HEK293 (cell line): ENCODE measurements around the gene STX10.

Source experiments
- BCL11A ChIP-seq: fragments of 450-650 bp; formaldehyde crosslinking; IDR thresholded peaks from 2 replicates; pipeline ENCODE4 v1.5.1; 2016; ENCODE audit warnings: low read depth, missing biosample characterization, missing genetic modification characterization
- GLIS2 ChIP-seq: fragments of 450-650 bp; formaldehyde crosslinking; IDR thresholded peaks from 2 replicates; pipeline ENCODE4 v1.5.1; 2016; ENCODE audit warnings: missing biosample characterization, missing genetic modification characterization
- HOXC10 ChIP-seq: sonication (generic); formaldehyde crosslinking; IDR thresholded peaks from 2 replicates; pipeline ENCODE4 v1.8.1; 2023; ENCODE audit warnings: mild to moderate bottlenecking, missing genetic modification reagents
- KLF1 ChIP-seq: fragments of 450-650 bp; formaldehyde crosslinking; IDR thresholded peaks from 2 replicates; pipeline ENCODE4 v1.5.1; 2016; ENCODE audit warnings: missing biosample characterization, missing genetic modification characterization
- KLF16 ChIP-seq: fragments of 450-650 bp; formaldehyde crosslinking; IDR thresholded peaks from 2 replicates; pipeline ENCODE4 v1.5.1; 2017; ENCODE audit warnings: missing biosample characterization, missing genetic modification characterization
- KLF8 ChIP-seq: fragments of 450-650 bp; formaldehyde crosslinking; IDR thresholded peaks from 2 replicates; pipeline ENCODE4 v1.5.1; 2016; ENCODE audit warnings: missing biosample characterization, missing genetic modification characterization
- KLF9 ChIP-seq: fragments of 450-650 bp; formaldehyde crosslinking; IDR thresholded peaks from 2 replicates; pipeline ENCODE4 v1.5.1; 2016; ENCODE audit warnings: missing biosample characterization, missing genetic modification characterization, low read depth
- SP2 ChIP-seq: fragments of 450-650 bp; formaldehyde crosslinking; IDR thresholded peaks from 2 replicates; pipeline ENCODE4 v1.5.1; 2016; ENCODE audit warnings: missing biosample characterization, missing genetic modification characterization
- SP3 ChIP-seq: fragments of 450-650 bp; formaldehyde crosslinking; IDR thresholded peaks from 2 replicates; pipeline ENCODE4 v1.5.1; 2016; ENCODE audit warnings: missing biosample characterization, missing genetic modification characterization
- ZBTB49 ChIP-seq: fragments of 450-650 bp; formaldehyde crosslinking; IDR thresholded peaks from 2 replicates; pipeline ENCODE4 v1.5.1; 2016; ENCODE audit warnings: missing biosample characterization, missing genetic modification characterization, low read depth
- ZEB2 ChIP-seq: fragments of 450-650 bp; formaldehyde crosslinking; IDR thresholded peaks from 2 replicates; pipeline ENCODE4 v1.5.1; 2016; ENCODE audit warnings: missing biosample characterization, missing genetic modification characterization
- ZFP3 ChIP-seq: fragments of 450-650 bp; formaldehyde crosslinking; IDR thresholded peaks from 2 replicates; pipeline ENCODE4 v1.5.1; 2016; ENCODE audit warnings: low read depth, missing biosample characterization, missing genetic modification characterization
- ZNF148 ChIP-seq: fragments of 450-650 bp; formaldehyde crosslinking; IDR thresholded peaks from 2 replicates; pipeline ENCODE4 v1.5.0; 2017; ENCODE audit warnings: missing biosample characterization, missing genetic modification characterization, borderline replicate concordance
- ZNF169 ChIP-seq: fragments of 450-650 bp; formaldehyde crosslinking; IDR thresholded peaks from 2 replicates; pipeline ENCODE4 v1.5.1; 2016; ENCODE audit warnings: missing biosample characterization, missing genetic modification characterization
- ZNF221 ChIP-seq: fragments of 450-650 bp; formaldehyde crosslinking; IDR thresholded peaks from 2 replicates; pipeline ENCODE4 v1.5.1; 2017; ENCODE audit warnings: missing biosample characterization, missing genetic modification characterization, borderline replicate concordance
- ZNF223 ChIP-seq: fragments of 450-650 bp; formaldehyde crosslinking; IDR thresholded peaks from 2 replicates; pipeline ENCODE4 v1.5.1; 2016; ENCODE audit warnings: missing biosample characterization, missing genetic modification characterization
- ZNF274 ChIP-seq, 2 experiments: fragments of 200-500 bp in 1 of 2; fragments of 450-650 bp in 1 of 2; sonication (Bioruptor generic) in 1 of 2; formaldehyde crosslinking in 1 of 2; IDR thresholded peaks; 2 replicates each; pipeline versions ENCODE4 v1.5.1 to v1.6.1; 2014 to 2016; ENCODE audit warnings: borderline replicate concordance in 1 of 2, inconsistent platforms in 1 of 2, low read length in 1 of 2, missing biosample characterization in 1 of 2, missing genetic modification characterization in 1 of 2
- ZNF426 ChIP-seq: fragments of 450-650 bp; formaldehyde crosslinking; IDR thresholded peaks from 2 replicates; pipeline ENCODE4 v1.5.1; 2017; ENCODE audit warnings: missing biosample characterization, missing genetic modification characterization, mild to moderate bottlenecking, inconsistent platforms, moderate library complexity
- ZNF501 ChIP-seq: fragments of 450-650 bp; formaldehyde crosslinking; IDR thresholded peaks from 2 replicates; pipeline ENCODE4 v1.5.1; 2016; ENCODE audit warnings: missing biosample characterization, missing genetic modification characterization
- ZNF514 ChIP-seq: fragments of 450-650 bp; formaldehyde crosslinking; IDR thresholded peaks from 2 replicates; pipeline ENCODE4 v1.5.1; 2016; ENCODE audit warnings: missing biosample characterization, missing genetic modification characterization
- ZNF560 ChIP-seq: fragments of 450-650 bp; formaldehyde crosslinking; IDR thresholded peaks from 2 replicates; pipeline ENCODE4 v1.5.1; 2017; ENCODE audit warnings: missing biosample characterization, missing genetic modification characterization, borderline replicate concordance
- ZNF600 ChIP-seq: fragments of 450-650 bp; formaldehyde crosslinking; IDR thresholded peaks from 2 replicates; pipeline ENCODE4 v1.5.1; 2016; ENCODE audit warnings: missing biosample characterization, missing genetic modification characterization
- ZNF621 ChIP-seq: fragments of 450-650 bp; formaldehyde crosslinking; IDR thresholded peaks from 2 replicates; pipeline ENCODE4 v1.5.1; 2017; ENCODE audit warnings: missing biosample characterization, missing genetic modification characterization
- ZNF792 ChIP-seq: fragments of 450-650 bp; formaldehyde crosslinking; IDR thresholded peaks from 2 replicates; pipeline ENCODE4 v1.5.1; 2016; ENCODE audit warnings: missing biosample characterization, missing genetic modification characterization
- ZSCAN30 ChIP-seq: fragments of 450-650 bp; IDR thresholded peaks from 2 replicates; pipeline ENCODE4 v1.5.1; 2018; ENCODE audit warnings: missing biosample characterization, mild to moderate bottlenecking, missing genetic modification characterization, moderate library complexity
- TF ChIP-seq, protein P1 (sequence below): fragments of 450-650 bp; formaldehyde crosslinking; IDR thresholded peaks from 2 replicates; pipeline ENCODE4 v1.5.1; 2016; ENCODE audit warnings: missing biosample characterization, missing genetic modification characterization
- TF ChIP-seq, protein P2 (sequence below): sonication (generic); formaldehyde crosslinking; IDR thresholded peaks from 2 replicates; pipeline ENCODE4 v1.8.1; 2022; ENCODE audit warnings: mild to moderate bottlenecking, moderate library complexity, missing genetic modification reagents
- TF ChIP-seq, protein P3 (sequence below): fragments of 450-650 bp; formaldehyde crosslinking; IDR thresholded peaks from 2 replicates; pipeline ENCODE4 v1.5.1; 2016; ENCODE audit warnings: missing biosample characterization, missing genetic modification characterization
- TF ChIP-seq, protein P4 (sequence below): fragments of 450-650 bp; formaldehyde crosslinking; IDR thresholded peaks from 2 replicates; pipeline ENCODE4 v1.5.1; 2016; ENCODE audit warnings: missing biosample characterization, missing genetic modification characterization

Gene STX10

GRCh38 chr19:13163609-13164342, 13.6 kb upstream of the STX10 start (continued):
- no peak for TF ChIP-seq ZBTB49
- peak; percentile 13 for TF ChIP-seq ZEB2 (tag by site-specific recombination)
- TF ChIP-seq, protein P1, sequence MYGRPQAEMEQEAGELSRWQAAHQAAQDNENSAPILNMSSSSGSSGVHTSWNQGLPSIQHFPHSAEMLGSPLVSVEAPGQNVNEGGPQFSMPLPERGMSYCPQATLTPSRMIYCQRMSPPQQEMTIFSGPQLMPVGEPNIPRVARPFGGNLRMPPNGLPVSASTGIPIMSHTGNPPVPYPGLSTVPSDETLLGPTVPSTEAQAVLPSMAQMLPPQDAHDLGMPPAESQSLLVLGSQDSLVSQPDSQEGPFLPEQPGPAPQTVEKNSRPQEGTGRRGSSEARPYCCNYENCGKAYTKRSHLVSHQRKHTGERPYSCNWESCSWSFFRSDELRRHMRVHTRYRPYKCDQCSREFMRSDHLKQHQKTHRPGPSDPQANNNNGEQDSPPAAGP: peak; percentile 42; the same call in 1 of the 2 replicates
- TF ChIP-seq, protein P2, sequence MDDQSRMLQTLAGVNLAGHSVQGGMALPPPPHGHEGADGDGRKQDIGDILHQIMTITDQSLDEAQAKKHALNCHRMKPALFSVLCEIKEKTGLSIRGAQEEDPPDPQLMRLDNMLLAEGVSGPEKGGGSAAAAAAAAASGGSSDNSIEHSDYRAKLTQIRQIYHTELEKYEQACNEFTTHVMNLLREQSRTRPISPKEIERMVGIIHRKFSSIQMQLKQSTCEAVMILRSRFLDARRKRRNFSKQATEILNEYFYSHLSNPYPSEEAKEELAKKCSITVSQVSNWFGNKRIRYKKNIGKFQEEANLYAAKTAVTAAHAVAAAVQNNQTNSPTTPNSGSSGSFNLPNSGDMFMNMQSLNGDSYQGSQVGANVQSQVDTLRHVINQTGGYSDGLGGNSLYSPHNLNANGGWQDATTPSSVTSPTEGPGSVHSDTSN: no peak
- TF ChIP-seq ZFP3: no peak
- no peak for TF ChIP-seq HOXC10 (CRISPR knock-in tag)
- TF ChIP-seq ZNF274 (IDR thresholded peaks at IDR 0.05; ENCODE audit: low read length): no peak
- no peak for TF ChIP-seq ZNF274 (tag by site-specific recombination; IDR thresholded peaks at IDR 0.05; ENCODE audit: borderline replicate concordance)
- TF ChIP-seq ZNF169 (tag by site-specific recombination): no peak
- TF ChIP-seq SP3 (tag by site-specific recombination): no peak
- no peak for TF ChIP-seq KLF8 (tag by site-specific recombination)
- no peak for TF ChIP-seq ZNF148
- TF ChIP-seq ZNF221 (tag by site-specific recombination): no peak
- no peak for TF ChIP-seq ZNF514 (tag by site-specific recombination)
- no peak for TF ChIP-seq ZNF223 (tag by site-specific recombination)
- no peak for TF ChIP-seq KLF16 (tag by site-specific recombination)
- no peak for TF ChIP-seq ZNF792 (tag by site-specific recombination)
- TF ChIP-seq ZNF621 (tag by site-specific recombination): no peak
- TF ChIP-seq, protein P3, sequence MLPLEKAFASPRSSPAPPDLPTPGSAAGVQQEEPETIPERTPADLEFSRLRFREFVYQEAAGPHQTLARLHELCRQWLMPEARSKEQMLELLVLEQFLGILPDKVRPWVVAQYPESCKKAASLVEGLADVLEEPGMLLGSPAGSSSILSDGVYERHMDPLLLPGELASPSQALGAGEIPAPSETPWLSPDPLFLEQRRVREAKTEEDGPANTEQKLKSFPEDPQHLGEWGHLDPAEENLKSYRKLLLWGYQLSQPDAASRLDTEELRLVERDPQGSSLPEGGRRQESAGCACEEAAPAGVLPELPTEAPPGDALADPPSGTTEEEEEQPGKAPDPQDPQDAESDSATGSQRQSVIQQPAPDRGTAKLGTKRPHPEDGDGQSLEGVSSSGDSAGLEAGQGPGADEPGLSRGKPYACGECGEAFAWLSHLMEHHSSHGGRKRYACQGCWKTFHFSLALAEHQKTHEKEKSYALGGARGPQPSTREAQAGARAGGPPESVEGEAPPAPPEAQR (tag by site-specific recombination): no peak
- no peak; the same call in 1 of the 2 replicates for TF ChIP-seq KLF9 (tag by site-specific recombination)
- TF ChIP-seq ZNF426 (tag by site-specific recombination): no peak
- no peak for TF ChIP-seq ZNF560
- TF ChIP-seq BCL11A (tag by site-specific recombination): no peak; the same call in 1 of the 2 replicates
- peak; percentile 50 for TF ChIP-seq GLIS2 (tag by site-specific recombination)
- TF ChIP-seq ZSCAN30 (tag by site-specific recombination): no peak
- TF ChIP-seq ZNF501 (tag by site-specific recombination): no peak
- no peak for TF ChIP-seq SP2 (tag by site-specific recombination)
- TF ChIP-seq ZNF600: no peak
- TF ChIP-seq KLF1 (tag by site-specific recombination): no peak
- TF ChIP-seq, protein P4, sequence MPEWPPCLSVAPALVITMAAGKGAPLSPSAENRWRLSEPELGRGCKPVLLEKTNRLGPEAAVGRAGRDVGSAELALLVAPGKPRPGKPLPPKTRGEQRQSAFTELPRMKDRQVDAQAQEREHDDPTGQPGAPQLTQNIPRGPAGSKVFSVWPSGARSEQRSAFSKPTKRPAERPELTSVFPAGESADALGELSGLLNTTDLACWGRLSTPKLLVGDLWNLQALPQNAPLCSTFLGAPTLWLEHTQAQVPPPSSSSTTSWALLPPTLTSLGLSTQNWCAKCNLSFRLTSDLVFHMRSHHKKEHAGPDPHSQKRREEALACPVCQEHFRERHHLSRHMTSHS (tag by site-specific recombination): no peak
